ENCODE results near the gene RITA1.
A peak's percentile ranks its signal among the peaks of the same experiment; 100 is the strongest.

Gene RITA1

DNA sequence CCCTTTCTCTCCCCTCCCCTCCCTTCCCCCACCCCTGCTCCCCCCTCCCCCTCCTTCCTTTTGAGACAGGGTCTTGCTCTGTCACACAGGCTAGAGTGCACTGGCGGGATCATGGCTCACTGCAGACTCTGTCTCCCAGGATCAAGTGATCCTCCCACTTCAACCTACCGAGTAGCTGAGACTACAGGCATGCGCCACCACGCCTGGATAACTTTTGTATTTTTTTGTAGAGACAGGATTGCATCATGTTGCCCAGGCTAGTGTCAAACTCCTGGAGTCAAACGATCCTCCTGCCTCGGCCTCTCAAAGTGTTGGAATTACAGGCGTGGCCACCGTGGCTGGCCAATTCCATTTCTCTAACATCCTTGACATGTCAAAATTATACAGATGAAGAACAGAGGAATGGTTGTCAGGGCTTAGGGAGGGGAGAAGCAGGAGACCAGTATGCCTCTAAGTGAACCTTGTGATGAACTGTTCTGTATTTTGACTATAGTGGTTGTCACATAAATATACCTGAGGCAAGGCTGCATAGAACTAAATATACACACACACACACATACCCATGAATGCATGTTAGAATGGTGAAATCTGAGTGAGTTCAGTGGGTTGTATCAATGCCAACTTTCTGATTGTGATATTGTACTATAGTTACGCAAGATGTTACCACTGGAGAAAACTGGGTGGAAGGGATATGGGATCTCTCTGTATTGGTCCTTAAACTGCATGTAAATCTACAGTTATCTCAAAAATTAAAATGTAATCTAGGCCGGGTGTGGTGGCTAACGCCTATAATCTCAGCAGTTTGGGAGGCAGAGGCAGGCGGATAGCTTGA is 39.6 kb upstream of the RITA1 start:
- WGBS (ENCODE audit: extremely low coverage, insufficient coverage, insufficient read length): no CpG with 5 or more reads among the region's 12 CpGs
- Histone ChIP-seq H4K8ac (ENCODE audit: low read depth, low read length) (no peak overlapping the region), H3K79me1 (ENCODE audit: low read length) (no peaks in the 10 kb centered on the region), H3K36me3 (ENCODE audit: control insufficient read depth in 1 of 2, insufficient read depth in 2 of 2, low read length in 2 of 2) (no peaks in the 10 kb centered on the region), H3K4me2 (ENCODE audit: low read length) (no peak overlapping the region), H3K9ac (ENCODE audit: low read length) (no peak overlapping the region), H2BK12ac (ENCODE audit: low read length) (no peak overlapping the region), H2AK5ac (ENCODE audit: low read length) (no peak overlapping the region), H3K4me1 (ENCODE audit: control insufficient read depth in 1 of 2, insufficient read depth in 2 of 2, low read length in 2 of 2) (peaks cover 7 to 8% of the 10 kb centered on the region in 2 experiments), H3K23ac (ENCODE audit: low read length) (no peak overlapping the region), H4K12ac (ENCODE audit: low read depth, low read length) (no peak overlapping the region), H3K27me3 (ENCODE audit: insufficient read depth, low read length) (no peaks in the 10 kb centered on the region), H3K18ac (ENCODE audit: low read length) (no peak overlapping the region), H3K14ac (ENCODE audit: low read length) (no peak overlapping the region), H3K9me3 (ENCODE audit: insufficient read depth, low read depth, low read length) (no peaks in the 10 kb centered on the region), H3K4ac (ENCODE audit: low read depth, low read length) (no peak overlapping the region), H2BK5ac (ENCODE audit: low read depth, low read length, poor library complexity) (no peak overlapping the region), H4K91ac (ENCODE audit: low read depth, low read length) (no peak overlapping the region), H3K27ac (ENCODE audit: low read depth, low read length) (no peak overlapping the region), H3K79me2 (ENCODE audit: control insufficient read depth, insufficient read depth, low read length, poor library complexity) (no peaks in the 10 kb centered on the region), H2BK120ac (ENCODE audit: insufficient read depth, low read length, poor library complexity) (no peak overlapping the region), H2AFZ (ENCODE audit: insufficient read depth, low read length, poor library complexity) (no peak overlapping the region), H3K4me3 (ENCODE audit: low read depth, low read length) (no peak overlapping the region)
- DNase-seq: no peak

DNA sequence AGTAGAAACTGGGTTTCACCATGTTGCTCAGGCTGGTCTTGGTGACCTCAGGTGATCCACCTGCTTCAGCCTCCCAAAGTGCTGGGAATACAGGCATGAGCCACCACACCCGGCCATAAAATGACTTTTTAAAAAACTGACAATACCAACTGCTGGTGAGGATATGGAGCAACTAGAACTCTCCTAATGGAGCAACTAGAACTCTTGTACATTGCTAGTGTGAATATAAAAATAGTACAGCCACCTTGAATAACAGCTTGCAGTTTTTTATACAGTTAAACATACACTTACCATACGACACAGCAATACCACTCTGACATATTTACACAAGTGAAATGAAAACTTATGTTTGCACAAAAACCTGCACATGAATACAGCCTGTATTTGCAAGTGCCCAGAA is 38.5 kb upstream of the RITA1 start:
- WGBS (ENCODE audit: extremely low coverage, insufficient coverage, insufficient read length): no CpG with 5 or more reads among the region's 2 CpGs
- H3K14ac ChIP-seq (ENCODE audit: low read length): no peak overlapping the region

DNA sequence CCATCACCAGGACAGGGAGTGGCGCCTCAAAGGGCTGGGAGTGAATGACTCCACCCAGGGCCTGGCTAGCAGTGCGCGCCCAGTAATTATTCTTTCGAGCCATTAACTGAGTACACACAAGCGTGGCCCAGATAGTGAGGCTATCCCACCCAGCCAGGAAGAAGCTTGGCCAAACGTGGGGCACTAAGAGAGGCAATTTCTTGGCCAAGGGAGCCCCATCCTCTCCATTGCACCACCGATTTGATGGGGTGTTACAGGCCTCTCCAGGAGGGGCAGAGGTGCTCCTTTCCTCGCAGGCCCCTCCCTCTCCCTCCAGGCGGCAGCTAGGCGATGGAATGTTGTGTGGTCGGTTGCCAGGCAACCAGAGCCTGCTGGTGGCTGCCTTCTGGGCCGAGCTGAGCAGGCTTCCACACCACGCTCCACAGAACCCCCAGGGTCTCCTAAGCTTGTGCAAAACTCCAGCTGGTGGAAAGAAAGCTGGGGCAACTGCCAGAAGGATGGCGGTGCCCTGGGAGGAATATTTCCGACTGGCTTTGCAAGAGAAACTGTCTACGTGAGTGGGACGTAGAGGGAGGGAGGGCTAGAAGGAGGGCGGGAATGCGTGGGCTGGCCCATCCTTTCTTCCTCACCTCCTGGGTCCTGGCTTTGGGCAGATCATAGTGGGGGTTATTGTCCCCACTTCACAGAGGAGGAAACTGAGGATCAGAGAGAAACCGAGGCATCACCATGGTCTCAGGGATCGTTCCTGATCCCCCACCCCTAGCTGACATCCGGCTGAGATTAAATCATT is 36.0 kb upstream of the RITA1 start, which contains the start of gene CFAP73:
CFAP73 (plus strand) TSS at position 364 of the 790 bp plus-strand sequence; CDS start at position 498, 134 bp downstream.
- no peak within 1 kb of the TSS for H3K14ac ChIP-seq (ENCODE audit: low read length)
- H2BK5ac ChIP-seq (ENCODE audit: low read depth, low read length, poor library complexity): no peak within 1 kb of the TSS
- H3K27me3 ChIP-seq (ENCODE audit: insufficient read depth, low read length): peaks cover 19% of the 10 kb centered on the region
- H3K36me3 ChIP-seq (ENCODE audit: control insufficient read depth in 1 of 2, insufficient read depth in 2 of 2, low read length in 2 of 2): no peaks in the 10 kb centered on the region
- H3K79me1 ChIP-seq (ENCODE audit: low read length): no peaks in the 10 kb centered on the region
- H3K27ac ChIP-seq (ENCODE audit: low read depth, low read length): no peak within 1 kb of the TSS
- no peak within 1 kb of the TSS for H4K91ac ChIP-seq (ENCODE audit: low read depth, low read length)
- no peak within 1 kb of the TSS for H2BK120ac ChIP-seq (ENCODE audit: insufficient read depth, low read length, poor library complexity)
- no peak within 1 kb of the TSS for H3K9ac ChIP-seq (ENCODE audit: low read length)
- no peak within 1 kb of the TSS for H4K12ac ChIP-seq (ENCODE audit: low read depth, low read length)
- no peak within 1 kb of the TSS for H3K23ac ChIP-seq (ENCODE audit: low read length)
- no peaks in the 10 kb centered on the region for H3K79me2 ChIP-seq (ENCODE audit: control insufficient read depth, insufficient read depth, low read length, poor library complexity)
- no peak within 1 kb of the TSS for H3K18ac ChIP-seq (ENCODE audit: low read length)
- no peaks in the 10 kb centered on the region for H3K9me3 ChIP-seq (ENCODE audit: insufficient read depth, low read depth, low read length)
- DNase-seq: peak; percentile 90 to 95
- H4K8ac ChIP-seq (ENCODE audit: low read depth, low read length): no peak within 1 kb of the TSS
- H2AFZ ChIP-seq (ENCODE audit: insufficient read depth, low read length, poor library complexity): no peak within 1 kb of the TSS
- no peak within 1 kb of the TSS for H3K4me3 ChIP-seq (ENCODE audit: low read depth, low read length)
- peak within 1 kb of the TSS; percentile 42 for H3K4me2 ChIP-seq (ENCODE audit: low read length)
- no peak within 1 kb of the TSS for H3K4ac ChIP-seq (ENCODE audit: low read depth, low read length)
- H2AK5ac ChIP-seq (ENCODE audit: low read length): no peak within 1 kb of the TSS
- no CpG with 5 or more reads among the region's 22 CpGs for WGBS (ENCODE audit: extremely low coverage, insufficient coverage, insufficient read length)
- H3K4me1 ChIP-seq (ENCODE audit: control insufficient read depth in 1 of 2, insufficient read depth in 2 of 2, low read length in 2 of 2): peaks cover 8 to 14% of the 10 kb centered on the region in 2 experiments
- no peak within 1 kb of the TSS for H2BK12ac ChIP-seq (ENCODE audit: low read length)

More for the DNA sequence above, 38.5 kb upstream of the RITA1 start:
- no peaks in the 10 kb centered on the region for H3K79me1 ChIP-seq (ENCODE audit: low read length)
- H3K4me1 ChIP-seq (ENCODE audit: control insufficient read depth in 1 of 2, insufficient read depth in 2 of 2, low read length in 2 of 2): peaks cover 7 to 8% of the 10 kb centered on the region in 2 experiments
- no peak overlapping the region for H4K12ac ChIP-seq (ENCODE audit: low read depth, low read length)
- H3K79me2 ChIP-seq (ENCODE audit: control insufficient read depth, insufficient read depth, low read length, poor library complexity): no peaks in the 10 kb centered on the region
- H3K9me3 ChIP-seq (ENCODE audit: insufficient read depth, low read depth, low read length): no peaks in the 10 kb centered on the region
- H3K27me3 ChIP-seq (ENCODE audit: insufficient read depth, low read length): no peaks in the 10 kb centered on the region
- no peak overlapping the region for H3K4me2 ChIP-seq (ENCODE audit: low read length)
- no peak overlapping the region for H3K4me3 ChIP-seq (ENCODE audit: low read depth, low read length)
- no peak overlapping the region for H3K9ac ChIP-seq (ENCODE audit: low read length)
- H3K23ac ChIP-seq (ENCODE audit: low read length): no peak overlapping the region
- H3K4ac ChIP-seq (ENCODE audit: low read depth, low read length): no peak overlapping the region
- no peak for DNase-seq
- no peak overlapping the region for H2BK5ac ChIP-seq (ENCODE audit: low read depth, low read length, poor library complexity)
- no peak overlapping the region for H3K27ac ChIP-seq (ENCODE audit: low read depth, low read length)
- H2BK12ac ChIP-seq (ENCODE audit: low read length): no peak overlapping the region
- H3K18ac ChIP-seq (ENCODE audit: low read length): no peak overlapping the region
- H3K36me3 ChIP-seq (ENCODE audit: control insufficient read depth in 1 of 2, insufficient read depth in 2 of 2, low read length in 2 of 2): no peaks in the 10 kb centered on the region
- H2AK5ac ChIP-seq (ENCODE audit: low read length): no peak overlapping the region
- no peak overlapping the region for H2AFZ ChIP-seq (ENCODE audit: insufficient read depth, low read length, poor library complexity)
- H4K8ac ChIP-seq (ENCODE audit: low read depth, low read length): no peak overlapping the region
- no peak overlapping the region for H4K91ac ChIP-seq (ENCODE audit: low read depth, low read length)
- no peak overlapping the region for H2BK120ac ChIP-seq (ENCODE audit: insufficient read depth, low read length, poor library complexity)

DNA sequence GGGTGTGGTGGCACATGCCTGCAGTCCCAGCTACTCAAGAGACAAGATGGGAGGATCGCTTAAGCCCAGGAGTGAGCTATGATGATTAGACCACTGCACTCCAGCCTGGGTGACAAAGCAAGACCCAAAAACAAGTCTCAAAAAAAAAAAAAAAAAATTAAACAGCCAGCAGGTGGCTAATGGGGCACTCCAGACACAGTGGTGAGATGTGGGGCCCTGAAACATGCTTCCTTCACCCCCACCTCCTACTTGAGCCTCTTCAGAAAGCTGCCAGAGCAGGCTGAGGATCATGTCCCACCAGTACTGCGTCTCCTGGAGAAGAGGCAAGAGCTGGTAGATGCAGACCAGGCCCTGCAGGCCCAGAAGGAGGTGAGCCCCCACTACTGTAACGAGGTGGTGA is 33.9 kb upstream of the RITA1 start:
- H3K18ac ChIP-seq (ENCODE audit: low read length): no peak overlapping the region
- no peak overlapping the region for H4K8ac ChIP-seq (ENCODE audit: low read depth, low read length)
- WGBS (ENCODE audit: extremely low coverage, insufficient coverage, insufficient read length): no CpG with 5 or more reads among the region's 3 CpGs

More for the DNA sequence above, 33.9 kb upstream of the RITA1 start:
- Histone ChIP-seq H4K91ac (ENCODE audit: low read depth, low read length) (no peak overlapping the region), H3K9me3 (ENCODE audit: insufficient read depth, low read depth, low read length) (no peaks in the 10 kb centered on the region), H3K23ac (ENCODE audit: low read length) (no peak overlapping the region), H4K12ac (ENCODE audit: low read depth, low read length) (no peak overlapping the region), H3K9ac (ENCODE audit: low read length) (no peak overlapping the region), H3K27me3 (ENCODE audit: insufficient read depth, low read length) (peaks cover 27% of the 10 kb centered on the region), H3K4me2 (ENCODE audit: low read length) (no peak overlapping the region), H3K27ac (ENCODE audit: low read depth, low read length) (no peak overlapping the region), H3K36me3 (ENCODE audit: control insufficient read depth in 1 of 2, insufficient read depth in 2 of 2, low read length in 2 of 2) (no peaks in the 10 kb centered on the region), H2AK5ac (ENCODE audit: low read length) (no peak overlapping the region), H3K14ac (ENCODE audit: low read length) (no peak overlapping the region), H2BK120ac (ENCODE audit: insufficient read depth, low read length, poor library complexity) (no peak overlapping the region), H3K4ac (ENCODE audit: low read depth, low read length) (no peak overlapping the region), H3K79me2 (ENCODE audit: control insufficient read depth, insufficient read depth, low read length, poor library complexity) (no peaks in the 10 kb centered on the region), H2AFZ (ENCODE audit: insufficient read depth, low read length, poor library complexity) (no peak overlapping the region), H3K79me1 (ENCODE audit: low read length) (no peaks in the 10 kb centered on the region), H3K4me1 (ENCODE audit: control insufficient read depth in 1 of 2, insufficient read depth in 2 of 2, low read length in 2 of 2) (peaks cover 8 to 15% of the 10 kb centered on the region in 2 experiments), H3K4me3 (ENCODE audit: low read depth, low read length) (no peak overlapping the region), H2BK12ac (ENCODE audit: low read length) (no peak overlapping the region), H2BK5ac (ENCODE audit: low read depth, low read length, poor library complexity) (no peak overlapping the region)
- DNase-seq: no peak

All from trophoblast cell (in vitro differentiated cells and primary cell).